Lower leg skin (tissue), 3 donors: ENCODE data around the gene GPRC5C.
"Not testable (repeated sequence)": the region's sequence is repeated elsewhere in the genome, so short reads cannot be mapped to it uniquely, and the experiment has no call there.

ENCODE experiments used
- CTCF ChIP-seq, 3 donors: fragments of 450-650 bp; IDR thresholded peaks; one replicate each; pipeline ENCODE4 v1.5.1; 2016; ENCODE audit warnings: antibody characterized with exemption in 3 of 3, mild to moderate bottlenecking in 3 of 3, moderate library complexity in 2 of 3
- POLR2A ChIP-seq, 2 donors: fragments of 450-650 bp; IDR thresholded peaks; one replicate each; pipeline ENCODE4 v1.6.1; 2016 to 2017; ENCODE audit warnings: antibody characterized with exemption in 2 of 2, mild to moderate bottlenecking in 1 of 2, moderate library complexity in 1 of 2

DNA sequence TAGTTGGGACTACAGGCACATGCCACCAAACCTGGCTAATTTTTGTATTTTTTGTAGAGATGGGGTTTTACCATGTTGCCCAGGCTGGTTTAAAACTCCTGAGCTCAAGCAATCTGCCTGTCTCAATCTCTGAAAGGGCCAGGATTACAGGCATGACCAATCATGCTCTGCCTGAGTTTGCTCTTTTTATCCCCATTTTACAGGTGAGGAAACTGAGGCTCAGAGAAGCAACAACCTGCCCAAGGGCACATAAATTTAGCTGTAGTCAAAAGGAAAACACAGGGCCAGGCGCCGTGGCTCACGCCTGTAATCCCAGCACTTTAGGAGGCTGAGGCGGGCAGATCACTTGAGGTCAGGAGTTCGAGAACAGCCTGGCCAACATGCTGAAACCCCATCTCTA is 26.6 kb upstream of the GPRC5C start:
- TF ChIP-seq POLR2A, CTCF (IDR thresholded peaks at IDR 0.05): not testable (repeated sequence)
